Peyer's patch (tissue), 4 donors: ENCODE data around the gene COG5.

ENCODE experiments used
- CTCF ChIP-seq, 6 experiments: fragments of 450-650 bp in 4 of 6; fragments of 200-600 bp in 2 of 6; sonication (generic) in 1 of 6; IDR thresholded peaks; one replicate each; pipeline ENCODE4 v1.5.1; 2017 to 2019; ENCODE audit warnings: antibody characterized with exemption in 6 of 6, mild to moderate bottlenecking in 3 of 6, moderate library complexity in 1 of 6
- POLR2A ChIP-seq, 2 donors: fragments of 450-650 bp; IDR thresholded peaks; one replicate each; pipeline ENCODE4 v1.5.1; 2017; ENCODE audit warnings: antibody characterized with exemption in 2 of 2, mild to moderate bottlenecking in 2 of 2, moderate library complexity in 2 of 2

- TF ChIP-seq POLR2A (IDR thresholded peaks at IDR 0.05) (no peak), CTCF (IDR thresholded peaks at IDR 0.05) (no peak)
Observed at GRCh38 chr7:107538001-107538400, 25.7 kb downstream of the COG5 start.
